Fibroblast of upper back skin (primary cell): Measurements from ENCODE around the gene FGFBP2.

ENCODE experiments used
- DNase-seq: peaks from one replicate; pipeline ENCODE4 v3.0.0-alpha.2; 2013

FGFBP2 gene, protein sequence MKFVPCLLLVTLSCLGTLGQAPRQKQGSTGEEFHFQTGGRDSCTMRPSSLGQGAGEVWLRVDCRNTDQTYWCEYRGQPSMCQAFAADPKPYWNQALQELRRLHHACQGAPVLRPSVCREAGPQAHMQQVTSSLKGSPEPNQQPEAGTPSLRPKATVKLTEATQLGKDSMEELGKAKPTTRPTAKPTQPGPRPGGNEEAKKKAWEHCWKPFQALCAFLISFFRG

GRCh38 chr4:15963001-15963451, at the start of gene FGFBP2:
TSS of gene FGFBP2 (minus strand) at chr4:15963175. CDS start at chr4:15963129, 46 bp downstream.
- peak; percentile 58 for DNase-seq

DNA sequence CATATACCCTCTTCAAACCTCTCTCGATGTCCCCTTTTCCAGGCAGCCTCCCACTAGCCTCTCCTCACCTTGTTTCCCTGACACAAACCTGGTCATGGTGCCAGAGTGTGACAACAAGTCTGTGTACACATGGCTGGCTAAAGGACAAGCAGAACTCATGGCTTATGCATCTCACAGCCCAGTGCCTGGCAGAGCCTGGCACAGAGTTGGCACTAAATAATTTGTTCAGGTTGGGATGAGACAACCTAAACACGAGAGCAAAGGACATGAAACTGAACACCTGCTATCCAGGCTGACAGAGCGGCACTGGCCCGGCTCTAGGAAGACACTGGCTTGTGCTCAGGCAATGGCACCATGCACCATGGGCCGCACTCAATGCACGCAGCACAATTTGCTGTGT, 48.2 kb upstream of the FGFBP2 start:
- no peak for DNase-seq

GRCh38 chr4:16009153-16009552, 46.2 kb upstream of the FGFBP2 start:
- DNase-seq: no peak

- no peak for DNase-seq
These were observed 44.6 kb upstream of the FGFBP2 start for GRCh38 chr4:16007471-16008095.

GRCh38 chr4:16006771-16007446, 43.9 kb upstream of the FGFBP2 start:
- no peak for DNase-seq

GRCh38 chr4:16005676-16006075, 42.7 kb upstream of the FGFBP2 start:
- DNase-seq: no peak

DNA sequence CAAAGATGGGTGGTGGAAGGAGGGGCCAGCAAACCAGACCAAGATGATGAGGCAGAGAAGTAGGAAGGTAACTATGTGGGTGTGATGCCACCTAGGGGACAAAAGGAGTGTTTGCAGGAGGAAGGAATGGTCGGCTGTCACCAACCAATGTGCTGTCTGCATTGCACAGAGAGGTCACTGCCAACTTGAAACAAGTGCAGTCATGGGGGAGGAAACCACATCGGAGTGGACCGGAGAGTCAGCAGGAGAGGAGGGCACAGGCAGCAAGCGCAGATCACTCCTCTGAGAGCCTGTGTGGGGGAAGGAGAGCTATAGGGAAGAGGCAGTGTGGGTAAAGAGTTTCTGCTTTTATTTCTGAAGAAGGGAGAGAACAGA, 38.5 kb upstream of the FGFBP2 start:
- peak; percentile 73 for DNase-seq

DNA sequence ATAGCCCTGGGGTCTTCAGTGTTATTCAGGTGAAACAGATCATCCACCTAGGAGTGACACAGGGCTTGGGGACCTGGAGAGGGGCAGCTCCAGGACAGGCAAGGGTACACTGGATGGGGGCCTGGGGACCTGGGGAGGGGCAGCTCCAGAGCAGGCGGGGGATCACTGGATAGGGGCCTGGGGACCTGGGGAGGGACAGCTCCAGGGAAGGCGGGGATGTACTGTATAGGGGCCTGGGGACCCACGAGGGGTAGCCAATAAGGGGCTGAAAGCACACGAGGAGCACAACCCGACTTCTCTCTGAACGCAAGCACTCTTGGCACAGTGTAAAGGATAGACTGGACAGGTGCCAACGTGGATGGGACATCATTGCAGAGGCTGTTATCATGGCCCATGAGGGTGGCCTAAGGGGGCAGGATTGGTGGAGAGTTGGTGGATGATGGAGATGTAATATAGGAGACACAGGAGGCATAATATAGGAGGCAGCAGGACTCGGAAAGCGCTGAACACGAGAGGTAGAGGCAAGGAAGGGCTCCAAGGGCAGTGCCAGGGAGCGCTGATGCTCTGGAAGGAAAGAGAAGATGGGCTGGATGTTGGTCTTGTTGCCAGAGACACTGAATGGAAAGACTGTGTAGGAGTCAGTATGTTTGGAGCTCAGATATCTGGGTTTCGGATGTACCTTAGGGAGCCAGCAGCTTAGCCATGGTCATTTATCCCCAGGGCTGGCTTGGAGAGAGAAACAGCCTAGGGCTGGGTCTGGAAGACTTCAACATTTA, 37.9 kb upstream of the FGFBP2 start:
- no peak for DNase-seq

- no peak for DNase-seq
These were observed 33.8 kb upstream of the FGFBP2 start for GRCh38 chr4:15996773-15997172.

GRCh38 chr4:15995826-15996225, 32.9 kb upstream of the FGFBP2 start:
- no peak for DNase-seq

GRCh38 chr4:15992167-15992485, 29.2 kb upstream of the FGFBP2 start:
- no peak for DNase-seq

GRCh38 chr4:15990570-15991285, 27.8 kb upstream of the FGFBP2 start:
- DNase-seq: no peak

GRCh38 chr4:15989424-15989823, 26.4 kb upstream of the FGFBP2 start:
- no peak for DNase-seq

DNA sequence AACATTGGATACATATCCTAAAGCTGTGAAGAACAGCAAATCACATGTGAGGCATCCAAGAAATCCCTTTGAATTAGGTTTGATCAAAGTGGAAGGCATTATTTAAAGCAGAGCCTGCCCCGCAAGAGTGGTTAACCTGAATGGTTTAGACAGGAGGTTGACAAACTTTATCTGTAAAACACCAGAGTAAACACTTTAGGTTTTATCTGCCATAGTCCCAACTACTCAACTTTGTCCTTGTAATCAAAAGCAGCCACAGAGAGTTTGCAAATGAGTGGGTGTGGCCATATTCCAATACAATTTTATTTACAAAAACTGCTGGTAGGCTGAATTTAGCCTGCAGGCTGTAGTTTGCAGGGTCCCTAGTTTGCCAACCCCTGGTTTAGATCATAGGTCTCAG, 25.2 kb upstream of the FGFBP2 start:
- no peak for DNase-seq

DNA sequence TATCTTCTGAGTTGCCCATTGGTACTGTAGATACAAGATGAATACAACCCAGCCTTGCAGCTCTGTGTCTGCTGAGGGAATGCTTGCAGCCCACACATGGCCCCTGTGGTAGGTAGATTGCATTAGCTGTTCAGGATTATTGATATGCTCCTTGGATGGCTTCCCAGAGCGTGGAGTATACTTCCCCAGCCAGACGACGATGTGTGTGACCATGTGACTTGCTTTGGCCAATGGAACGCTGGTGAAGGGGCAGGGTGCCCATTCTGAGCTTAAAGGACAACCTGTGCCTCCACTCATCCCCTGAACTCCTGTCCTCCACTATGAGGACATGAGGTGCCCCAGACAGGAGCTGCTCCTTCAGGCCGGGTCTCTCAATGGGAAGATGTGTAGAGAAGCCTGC, 23.9 kb upstream of the FGFBP2 start:
- DNase-seq: no peak

DNA sequence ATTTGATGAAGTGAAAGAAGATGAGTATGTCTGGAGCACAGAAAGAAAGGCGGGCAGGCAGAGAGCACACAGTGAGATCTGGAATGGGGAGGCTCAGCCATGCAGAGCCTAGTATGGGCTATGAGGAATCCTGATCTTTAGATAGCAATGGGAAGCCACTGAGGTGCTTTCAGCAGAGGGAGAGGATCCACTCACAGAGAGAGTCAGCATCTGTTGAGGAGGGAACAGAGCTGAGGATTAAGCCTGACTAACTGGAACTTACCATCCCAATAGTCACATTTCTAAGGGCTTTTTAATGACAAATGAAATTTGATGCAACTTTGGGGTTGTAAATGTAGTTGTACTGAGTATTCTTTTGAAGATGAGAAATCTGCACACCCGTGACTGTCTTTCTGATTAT, 20.6 kb upstream of the FGFBP2 start:
- DNase-seq: no peak

GRCh38 chr4:15982842-15983524, 20.0 kb upstream of the FGFBP2 start:
- peak; percentile 23 for DNase-seq

DNA sequence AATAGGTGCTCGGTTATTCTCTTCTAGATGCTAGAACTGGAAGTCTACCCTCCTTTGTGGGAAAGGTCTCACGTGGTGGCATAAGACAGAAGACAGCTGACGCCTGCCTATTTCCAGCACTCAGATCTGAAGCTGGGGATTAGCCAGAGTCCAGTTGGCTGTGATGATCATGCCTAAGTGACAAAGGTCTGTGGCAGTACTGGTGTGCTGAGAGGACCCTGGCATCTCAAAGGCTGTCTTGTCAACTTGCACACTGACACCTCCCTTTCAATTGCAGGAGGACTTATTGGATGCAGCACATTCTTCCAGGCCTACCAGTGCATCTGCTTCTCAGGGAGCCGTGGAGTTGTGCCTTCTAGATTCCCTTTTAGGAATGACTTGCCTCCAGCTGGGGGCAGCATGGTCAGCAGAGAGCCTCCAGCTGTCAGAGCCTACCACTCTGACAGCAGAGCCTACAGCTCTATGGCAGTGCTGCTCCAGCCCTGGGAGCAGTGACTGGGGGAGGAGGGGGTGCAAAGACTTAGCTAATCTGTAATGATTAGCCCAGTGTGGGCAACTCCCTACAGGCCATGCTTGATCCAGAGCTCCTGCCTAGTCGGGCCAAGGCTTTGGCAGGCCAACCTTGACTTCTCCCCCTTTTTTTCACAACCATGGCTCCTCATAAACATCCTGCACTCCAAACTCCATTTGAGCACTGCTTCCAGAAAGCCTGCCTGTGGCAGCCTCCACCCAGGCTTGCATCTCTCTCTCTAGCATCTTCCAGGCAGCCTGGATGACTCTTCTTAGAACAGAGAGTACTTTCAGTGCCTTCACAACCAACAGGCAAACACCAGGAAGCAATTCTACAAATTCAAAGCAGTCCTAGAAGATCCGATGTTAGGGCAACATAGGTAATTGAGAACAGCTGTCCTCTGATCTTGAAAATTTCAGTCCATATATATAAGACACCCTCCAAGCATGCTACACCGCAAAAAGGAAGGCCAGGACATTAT, 13.8 kb upstream of the FGFBP2 start:
- DNase-seq: no peak

GRCh38 chr4:15971068-15971801, 8.3 kb upstream of the FGFBP2 start:
- DNase-seq: no peak

DNA sequence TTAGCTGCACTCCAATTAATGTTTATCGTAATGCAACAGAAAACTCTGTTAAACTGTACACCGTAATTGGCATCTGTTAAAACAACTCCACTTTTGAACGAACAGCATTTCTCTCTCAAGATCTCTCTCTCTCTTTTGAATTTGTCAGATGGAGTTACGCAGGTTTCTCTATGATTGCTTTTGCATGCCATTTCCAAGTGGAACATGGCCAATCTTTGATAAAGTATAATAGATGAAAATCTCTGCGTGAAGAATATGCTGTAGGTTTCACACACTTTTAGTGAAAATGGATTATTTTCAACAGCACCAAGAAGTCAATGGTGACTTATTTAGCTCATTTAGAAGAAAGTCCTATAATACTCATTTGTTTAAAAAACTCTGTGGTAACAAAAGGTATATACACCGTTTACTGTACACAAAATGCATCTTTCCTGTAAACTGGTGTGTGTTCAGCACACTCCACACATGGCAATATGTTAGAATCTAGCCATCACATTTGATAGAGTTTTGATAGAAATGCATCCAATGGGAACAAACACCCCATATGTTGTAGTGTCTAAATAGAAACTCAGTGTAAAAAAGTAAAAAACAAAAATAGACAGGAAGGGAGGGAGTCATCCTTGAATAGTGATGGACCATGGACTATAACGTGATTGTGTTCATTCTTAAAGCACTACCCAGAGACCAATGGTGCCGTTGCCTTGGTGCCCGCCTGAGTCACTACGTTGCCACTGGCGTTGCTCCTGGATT, 5.8 kb upstream of the FGFBP2 start:
- no peak for DNase-seq
